Breast epithelium (tissue), 4 donors: ENCODE results near the gene LOC101059915.

Experiments used
- DNase-seq, 2 donors: peaks; one replicate each; pipeline ENCODE4 v3.0.0-alpha.2; 2019; ENCODE audit warnings: low spot score in 2 of 2
- H3K27ac ChIP-seq, 2 donors: fragments of 200-600 bp; sonication (generic) in 1 of 2; one replicate each; pipeline ENCODE4 v1.5.1; 2016 to 2019; ENCODE audit warnings: mild to moderate bottlenecking in 1 of 2
- H3K27me3 ChIP-seq, 2 donors: fragments of 200-600 bp; sonication (generic) in 1 of 2; one replicate each; pipeline versions ENCODE4 v1.5.1 to v1.6.0; 2017 to 2019; ENCODE audit warnings: control low read depth in 1 of 2, mild to moderate bottlenecking in 1 of 2
- H3K36me3 ChIP-seq: fragments of 200-600 bp; one replicate; pipeline ENCODE4 v1.5.1; 2019
- H3K4me1 ChIP-seq, 2 donors: fragments of 200-600 bp; sonication (generic); one replicate each; pipeline ENCODE4 v1.5.1; 2016 to 2019; ENCODE audit warnings: control low read depth in 1 of 2
- H3K4me3 ChIP-seq, 3 donors: fragments of 200-600 bp; sonication (generic); 1 replicate in 2 of 3; 2 replicates in 1 of 3; pipeline ENCODE4 v1.5.1; 2016 to 2019; ENCODE audit warnings: mild to moderate bottlenecking in 3 of 3, moderate library complexity in 2 of 3
- H3K9me3 ChIP-seq, 2 donors: fragments of 200-600 bp; sonication (generic) in 1 of 2; one replicate each; pipeline ENCODE4 v1.5.1; 2016 to 2019; ENCODE audit warnings: control low read depth in 1 of 2
- CTCF ChIP-seq, 3 donors: fragments of 450-650 bp; IDR thresholded peaks; one replicate each; pipeline ENCODE4 v1.5.1; 2016 to 2017; ENCODE audit warnings: antibody characterized with exemption in 3 of 3, mild to moderate bottlenecking in 3 of 3, moderate library complexity in 3 of 3
- POLR2A ChIP-seq: fragments of 450-650 bp; IDR thresholded peaks from one replicate; pipeline ENCODE4 v1.6.1; 2016; ENCODE audit warnings: antibody characterized with exemption, mild to moderate bottlenecking, moderate library complexity
- POLR2AphosphoS5 ChIP-seq, 3 donors: sonication (generic); formaldehyde crosslinking; IDR thresholded peaks; one replicate each; pipeline ENCODE4 v1.6.1; 2017; ENCODE audit warnings: antibody characterized with exemption in 3 of 3
- intact Hi-C: fragments of 100-400 bp; cut with DNase I; formaldehyde crosslinking; loops from one replicate; pipeline ENCODE4 v1.15.1; 2023; ENCODE audit warnings: low total_unique reads

Gene LOC101059915

DNA sequence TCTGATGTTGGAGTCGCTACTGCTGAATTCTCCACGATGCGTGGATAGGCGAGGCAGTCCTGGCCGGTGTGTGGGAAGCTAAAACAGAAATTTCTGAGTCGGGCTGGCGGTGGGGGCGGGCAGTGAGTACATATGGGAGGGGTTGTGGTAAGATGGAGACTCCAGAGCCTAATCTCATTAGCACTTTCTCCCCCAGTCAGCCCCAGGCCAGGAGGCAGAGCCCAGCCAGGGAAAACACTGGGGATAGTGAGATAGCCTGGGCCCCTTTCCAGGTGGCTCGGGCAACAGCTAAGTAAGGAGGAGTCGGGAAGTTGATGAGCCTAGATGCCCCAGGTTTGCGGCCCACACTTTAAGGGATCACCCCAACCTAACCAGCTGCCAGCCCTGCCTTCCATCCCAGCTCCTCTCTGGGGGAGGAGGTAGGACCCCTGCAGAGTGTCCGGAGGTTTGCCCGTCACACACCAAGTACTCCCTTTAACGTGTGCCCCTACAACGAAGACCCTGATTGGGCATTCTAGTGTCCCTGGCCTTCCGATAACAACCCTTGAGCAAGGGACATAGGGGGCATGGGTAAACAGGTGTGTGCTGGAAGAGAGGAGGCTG lies 2.4 kb upstream of the LOC101059915 start:
- no peak for DNase-seq
- Histone ChIP-seq H3K36me3 (no peaks in the 10 kb centered on the region), H3K27ac (no peak overlapping the region), H3K9me3 (no peaks in the 10 kb centered on the region), H3K4me3 (no peak overlapping the region), H3K27me3 (peaks cover 0 to 42% of the 10 kb centered on the region in 2 donors), H3K4me1 (no peaks in the 10 kb centered on the region)
- intact Hi-C loops, result no loop called here
- TF ChIP-seq CTCF (IDR thresholded peaks at IDR 0.05) (no peak), POLR2AphosphoS5 (IDR thresholded peaks at IDR 0.05) (no peak), POLR2A (no peak)

- TF ChIP-seq POLR2AphosphoS5 (IDR thresholded peaks at IDR 0.05), result no peak
- TF ChIP-seq CTCF (IDR thresholded peaks at IDR 0.05), result no peak
- TF ChIP-seq POLR2A, result no peak
- Histone ChIP-seq H3K9me3 (no peaks in the 10 kb centered on the region), H3K4me3 (no peak overlapping the region), H3K36me3 (no peaks in the 10 kb centered on the region), H3K27me3 (peaks cover 0 to 44% of the 10 kb centered on the region in 2 donors), H3K4me1 (no peaks in the 10 kb centered on the region), H3K27ac (no peak overlapping the region)
- no peak for DNase-seq
- intact Hi-C loops, result no loop called here
Measured at GRCh38 chrX:71665747-71666146, 1.6 kb upstream of the LOC101059915 start.

GRCh38 chrX:71666240-71667223 lies 814 bp upstream of the LOC101059915 start:
- TF ChIP-seq POLR2A (no peak), CTCF (IDR thresholded peaks at IDR 0.05) (no peak), POLR2AphosphoS5 (IDR thresholded peaks at IDR 0.05) (no peak)
- Histone ChIP-seq H3K36me3 (no peaks in the 10 kb centered on the region), H3K27ac (no peak overlapping the region), H3K9me3 (no peaks in the 10 kb centered on the region), H3K4me3 (no peak overlapping the region), H3K4me1 (no peaks in the 10 kb centered on the region), H3K27me3 (peaks cover 0 to 44% of the 10 kb centered on the region in 2 donors)
- DNase-seq, result no peak
- intact Hi-C loops, result no loop called here

DNA sequence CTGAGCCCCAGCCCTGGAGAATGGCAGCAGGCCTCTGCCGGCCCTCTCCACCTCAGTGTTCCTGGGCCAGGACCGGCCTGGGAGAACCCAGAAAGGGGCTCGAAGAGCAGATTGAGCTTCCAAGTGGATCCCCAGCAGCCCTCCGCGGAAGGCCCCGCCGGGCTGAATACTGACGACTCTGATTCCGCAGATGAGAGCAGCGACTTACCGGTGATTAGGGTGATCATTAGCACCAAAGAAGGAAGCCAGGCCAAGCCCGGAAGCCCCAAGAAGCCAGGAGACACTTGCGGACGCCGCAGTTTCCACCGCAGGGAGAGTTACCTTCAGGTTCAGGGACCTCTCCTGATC lies 876 bp downstream of the LOC101059915 start:
- intact Hi-C loops, result no loop called here
- H3K4me1 ChIP-seq, result no peaks in the 10 kb centered on the region
- H3K27me3 ChIP-seq, result peaks cover 0 to 42% of the 10 kb centered on the region in 2 donors
- no peak overlapping the region for H3K27ac ChIP-seq
- H3K36me3 ChIP-seq, result no peaks in the 10 kb centered on the region
- TF ChIP-seq POLR2AphosphoS5 (IDR thresholded peaks at IDR 0.05) (no peak), CTCF (IDR thresholded peaks at IDR 0.05) (no peak), POLR2A (no peak)
- no peak overlapping the region for H3K4me3 ChIP-seq
- H3K9me3 ChIP-seq, result no peaks in the 10 kb centered on the region
- DNase-seq, result no peak

GRCh38 chrX:71669492-71669891 lies 2.1 kb downstream of the LOC101059915 start:
- Histone ChIP-seq H3K9me3 (no peaks in the 10 kb centered on the region), H3K27ac (no peak overlapping the region), H3K27me3 (peaks cover 0 to 37% of the 10 kb centered on the region in 2 donors), H3K36me3 (no peaks in the 10 kb centered on the region), H3K4me1 (no peaks in the 10 kb centered on the region), H3K4me3 (no peak overlapping the region)
- DNase-seq, result no peak
- TF ChIP-seq CTCF (IDR thresholded peaks at IDR 0.05), result no peak
- TF ChIP-seq POLR2AphosphoS5 (IDR thresholded peaks at IDR 0.05), result no peak
- no peak for TF ChIP-seq POLR2A
- intact Hi-C loops, result no loop called here
